Endothelial cell (in vitro differentiated cells): ENCODE measurements around the gene DUT. TPM values are rescaled to one million over a fixed set of nuclear protein-coding genes. Genes with fewer than 3 reads are reported as not detected.

Source experiments
- DNase-seq: peaks from one replicate; pipeline ENCODE4 v3.0.0; 2021; ENCODE audit warnings: low spot score
- H3K27ac Mint-ChIP-seq: one replicate; pipeline ENCODE4 v1.8.0; 2021; ENCODE audit warnings: mixed read lengths, inconsistent platforms; ENCODE audit not compliant: unreplicated experiment
- H3K27me3 Mint-ChIP-seq: one replicate; pipeline ENCODE4 v1.8.0; 2021; ENCODE audit warnings: mild to moderate bottlenecking, moderate library complexity, mixed read lengths, inconsistent platforms; ENCODE audit not compliant: unreplicated experiment
- H3K36me3 Mint-ChIP-seq: one replicate; pipeline ENCODE4 v1.8.0; 2021; ENCODE audit warnings: mild to moderate bottlenecking, low read depth, mixed read lengths, inconsistent platforms; ENCODE audit not compliant: unreplicated experiment
- H3K4me1 Mint-ChIP-seq: one replicate; pipeline ENCODE4 v1.8.0; 2021; ENCODE audit warnings: mild to moderate bottlenecking, mixed read lengths, inconsistent platforms; ENCODE audit not compliant: unreplicated experiment
- H3K4me3 Mint-ChIP-seq: one replicate; pipeline ENCODE4 v1.8.0; 2021; ENCODE audit warnings: mild to moderate bottlenecking, mixed read lengths, inconsistent platforms; ENCODE audit not compliant: unreplicated experiment
- H3K9me3 Mint-ChIP-seq: one replicate; pipeline ENCODE4 v1.8.0; 2021; ENCODE audit warnings: mixed read lengths, inconsistent platforms; ENCODE audit not compliant: unreplicated experiment
- total RNA-seq: library from RNA; stranded (reverse); fragmentation: NEBNext Ultra II Directional; extraction: Animal tissue kit (Norgen Biotek cat#: 25700); gene quantifications from one replicate; pipeline ENCODE4 v1.2.1, GENCODE V29; 2021; ENCODE audit not compliant: unreplicated experiment
- TF ChIP-seq, protein P1 (sequence below): fragments of 200-600 bp; sonication (generic); IDR thresholded peaks from one replicate; pipeline ENCODE4 v1.5.0; 2021; ENCODE audit warnings: antibody characterized with exemption; ENCODE audit not compliant: unreplicated experiment

DUT gene
- total RNA-seq, 1 donor from 2014 or later, result 71.5 TPM

DNA sequence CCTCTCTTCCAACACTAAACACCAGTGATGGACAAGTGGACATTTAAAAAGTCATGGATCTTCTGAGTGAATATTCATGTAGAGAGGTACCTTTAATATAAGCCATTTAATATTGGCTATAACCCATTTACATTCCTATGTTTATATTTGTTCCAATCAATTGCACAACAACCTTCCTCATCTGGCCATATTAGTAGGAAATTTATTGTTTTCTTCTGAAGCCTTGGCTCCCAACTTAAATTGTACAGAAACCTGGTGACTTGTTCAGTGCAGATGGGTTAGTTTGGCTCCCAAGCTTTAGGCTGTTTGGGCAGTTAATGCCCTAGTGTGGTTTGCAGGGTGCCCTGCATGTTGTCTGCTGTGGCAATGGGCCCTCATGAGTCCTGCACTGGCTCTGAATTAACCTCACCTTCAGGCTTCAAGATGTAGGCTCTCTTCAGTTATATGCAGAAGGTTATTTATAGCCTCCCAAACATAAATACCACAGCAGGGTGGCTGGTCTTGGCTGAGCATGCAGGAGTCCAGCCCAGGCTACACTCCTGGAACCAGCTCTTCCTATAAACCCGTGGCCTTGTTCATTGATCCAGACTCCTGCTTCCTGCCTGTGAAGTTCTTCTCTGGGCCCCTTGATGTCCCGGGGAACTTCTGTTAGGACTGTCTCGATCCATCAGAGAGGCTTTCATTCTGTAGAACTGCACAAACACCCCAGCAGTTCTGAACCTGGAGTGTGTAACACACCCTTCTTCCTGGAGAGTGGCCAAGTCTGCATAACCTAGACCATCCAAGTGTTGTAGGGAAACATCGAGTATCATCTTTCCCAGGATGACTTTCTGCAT, 57.0 kb downstream of the DUT start:
- peaks cover 5% of the 10 kb centered on the region for H3K4me1 Mint-ChIP-seq

DNA sequence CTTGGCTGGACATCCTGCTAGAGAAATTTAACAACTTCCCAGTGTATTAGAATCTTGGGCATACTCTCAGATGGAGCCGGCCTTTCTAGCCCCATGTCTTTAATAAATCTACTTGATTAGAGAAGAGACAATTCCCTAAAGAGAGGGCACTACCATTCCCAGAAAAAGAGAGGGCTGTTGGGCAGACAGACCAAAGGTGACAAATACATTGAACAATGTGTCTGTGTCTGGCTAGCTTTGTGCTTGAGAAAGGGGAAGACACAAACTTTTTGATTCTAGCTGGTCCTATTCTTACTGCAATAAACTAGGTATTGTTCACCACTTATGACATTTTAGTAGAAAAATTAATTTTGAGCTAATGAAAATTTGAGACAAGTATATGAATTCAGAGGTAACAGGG, 57.7 kb downstream of the DUT start:
- H3K4me3 Mint-ChIP-seq, result no peak overlapping the region
- H3K27me3 Mint-ChIP-seq, result no peaks in the 10 kb centered on the region
- no peak overlapping the region for H3K27ac Mint-ChIP-seq
- H3K36me3 Mint-ChIP-seq, result no peaks in the 10 kb centered on the region
- TF ChIP-seq, protein P1, sequence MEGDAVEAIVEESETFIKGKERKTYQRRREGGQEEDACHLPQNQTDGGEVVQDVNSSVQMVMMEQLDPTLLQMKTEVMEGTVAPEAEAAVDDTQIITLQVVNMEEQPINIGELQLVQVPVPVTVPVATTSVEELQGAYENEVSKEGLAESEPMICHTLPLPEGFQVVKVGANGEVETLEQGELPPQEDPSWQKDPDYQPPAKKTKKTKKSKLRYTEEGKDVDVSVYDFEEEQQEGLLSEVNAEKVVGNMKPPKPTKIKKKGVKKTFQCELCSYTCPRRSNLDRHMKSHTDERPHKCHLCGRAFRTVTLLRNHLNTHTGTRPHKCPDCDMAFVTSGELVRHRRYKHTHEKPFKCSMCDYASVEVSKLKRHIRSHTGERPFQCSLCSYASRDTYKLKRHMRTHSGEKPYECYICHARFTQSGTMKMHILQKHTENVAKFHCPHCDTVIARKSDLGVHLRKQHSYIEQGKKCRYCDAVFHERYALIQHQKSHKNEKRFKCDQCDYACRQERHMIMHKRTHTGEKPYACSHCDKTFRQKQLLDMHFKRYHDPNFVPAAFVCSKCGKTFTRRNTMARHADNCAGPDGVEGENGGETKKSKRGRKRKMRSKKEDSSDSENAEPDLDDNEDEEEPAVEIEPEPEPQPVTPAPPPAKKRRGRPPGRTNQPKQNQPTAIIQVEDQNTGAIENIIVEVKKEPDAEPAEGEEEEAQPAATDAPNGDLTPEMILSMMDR, result no peak
- H3K9me3 Mint-ChIP-seq, result no peaks in the 10 kb centered on the region
- H3K4me1 Mint-ChIP-seq, result peaks cover 5% of the 10 kb centered on the region
- no peak for DNase-seq

More for the DNA sequence above, 57.0 kb downstream of the DUT start:
- Mint-ChIP-seq H3K4me3 (no peak overlapping the region), H3K36me3 (no peaks in the 10 kb centered on the region), H3K9me3 (no peaks in the 10 kb centered on the region), H3K27ac (no peak overlapping the region), H3K27me3 (no peaks in the 10 kb centered on the region)
- no peak for DNase-seq
- TF ChIP-seq, protein P1, result no peak

DNA sequence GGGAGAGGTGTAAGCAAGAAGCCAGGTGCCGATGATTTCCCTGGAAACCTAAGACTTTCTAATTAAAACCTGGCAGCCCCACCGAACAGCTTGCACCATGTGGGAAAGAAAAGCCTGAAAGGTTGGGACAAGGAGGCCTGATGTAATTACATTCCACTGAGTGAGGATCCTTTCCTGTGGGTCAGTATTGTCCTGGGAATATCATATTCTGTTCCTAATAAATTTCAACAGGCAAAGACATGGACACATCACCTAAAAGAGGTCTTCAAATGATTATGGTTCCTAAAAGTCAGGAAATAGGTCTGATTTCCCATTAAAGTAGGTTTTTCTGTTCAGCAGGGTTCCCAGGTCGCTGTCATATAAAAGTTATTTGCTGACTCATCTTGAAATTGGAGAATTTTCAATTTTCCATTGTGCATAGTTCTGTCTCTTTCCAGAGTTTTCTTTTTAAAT, 58.5 kb downstream of the DUT start:
- DNase-seq, result no peak
- Mint-ChIP-seq H3K4me3 (no peak overlapping the region), H3K27ac (no peak overlapping the region), H3K36me3 (no peaks in the 10 kb centered on the region), H3K27me3 (no peaks in the 10 kb centered on the region), H3K9me3 (no peaks in the 10 kb centered on the region), H3K4me1 (peaks cover 5% of the 10 kb centered on the region)
- TF ChIP-seq, protein P1, result no peak

DNA sequence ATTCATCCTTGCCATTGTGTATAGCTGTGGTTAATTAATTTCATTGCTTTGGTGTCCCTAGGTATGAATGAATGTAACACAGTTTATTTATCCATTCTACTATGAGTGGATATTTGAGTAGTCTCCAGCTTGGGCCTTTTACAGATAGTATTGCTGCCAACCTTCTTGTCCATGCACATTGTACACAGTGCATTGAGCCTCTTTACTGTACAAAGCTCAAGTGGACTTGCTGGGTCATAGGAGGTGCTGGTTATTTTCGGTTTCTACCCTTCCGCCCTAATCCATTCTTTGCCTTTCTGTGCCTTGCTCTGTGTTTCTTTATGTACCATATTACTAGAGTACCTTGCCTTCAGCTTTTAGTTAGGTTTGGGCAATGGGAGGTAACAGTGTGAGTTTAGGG, 60.7 kb downstream of the DUT start:
- Mint-ChIP-seq H3K36me3 (no peaks in the 10 kb centered on the region), H3K4me3 (no peak overlapping the region), H3K27me3 (no peaks in the 10 kb centered on the region), H3K27ac (no peak overlapping the region), H3K4me1 (peaks cover 5% of the 10 kb centered on the region), H3K9me3 (no peaks in the 10 kb centered on the region)
- TF ChIP-seq, protein P1, result no peak
- no peak for DNase-seq

DNA sequence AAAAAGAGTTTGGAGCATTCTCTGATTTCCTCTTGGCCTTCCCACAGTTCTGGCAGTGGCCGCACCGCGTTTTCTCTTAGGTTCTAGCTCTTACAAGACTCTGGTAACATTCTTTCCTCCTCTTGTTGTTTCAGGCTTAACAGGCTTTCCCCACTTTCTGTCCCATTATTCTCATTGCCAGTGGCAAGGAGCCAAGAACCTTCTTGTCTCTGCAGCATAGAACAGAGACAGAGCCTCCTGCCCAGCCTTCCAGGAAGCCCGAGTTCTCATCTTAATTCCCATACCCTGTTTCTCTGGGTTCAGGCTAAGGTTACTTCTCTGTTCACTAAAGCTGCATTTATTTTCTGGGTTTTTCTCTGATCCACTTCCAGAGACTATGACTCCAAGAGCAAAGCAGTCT, 61.1 kb downstream of the DUT start:
- no peak for DNase-seq
- Mint-ChIP-seq H3K9me3 (no peaks in the 10 kb centered on the region), H3K4me3 (no peak overlapping the region), H3K36me3 (no peaks in the 10 kb centered on the region), H3K27me3 (no peaks in the 10 kb centered on the region), H3K27ac (no peak overlapping the region), H3K4me1 (peaks cover 5% of the 10 kb centered on the region)
- TF ChIP-seq, protein P1, result no peak
